OCI-LY7 (cell line): ENCODE measurements around the gene ASB12.
"Not testable (repeated sequence)": the region's sequence is repeated elsewhere in the genome, so short reads cannot be mapped to it uniquely, and the experiment has no call there.

ENCODE experiments used
- EZH2phosphoT487 ChIP-seq: fragments of 200-600 bp; sonication (generic); IDR thresholded peaks from 2 replicates; pipeline ENCODE4 v1.6.1; 2018; ENCODE audit warnings: low read depth, borderline replicate concordance, mild to moderate bottlenecking, mixed run types, antibody characterized with exemption, low read length, moderate library complexity, mixed read lengths
- TF ChIP-seq, protein P1 (sequence below): fragments of 200-600 bp; sonication (generic); conservative IDR thresholded peaks from 2 replicates; pipeline ENCODE4 v1.5.1; 2014; ENCODE audit warnings: mild to moderate bottlenecking, antibody characterized with exemption, low read length, moderate library complexity, mixed read lengths

DNA sequence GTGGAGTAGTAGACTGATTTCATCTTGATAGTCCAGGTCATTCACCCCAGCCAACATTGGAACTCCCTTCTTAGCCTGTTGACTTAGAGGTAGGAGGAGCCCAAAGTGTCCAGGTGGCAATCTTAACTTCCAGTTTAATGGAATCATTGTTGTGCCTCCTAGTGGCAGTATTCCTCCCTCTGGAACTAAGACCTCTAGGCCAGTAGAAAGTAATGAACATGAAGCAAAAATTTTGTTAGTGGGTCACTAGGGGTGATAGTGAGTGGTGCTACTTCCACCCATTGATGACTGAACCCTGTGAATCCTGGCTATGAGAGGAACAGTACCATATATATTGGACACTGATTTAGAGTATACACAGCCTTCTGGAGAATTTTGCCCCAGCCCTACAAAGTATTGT, 16.4 kb downstream of the ASB12 start:
- TF ChIP-seq, protein P1, sequence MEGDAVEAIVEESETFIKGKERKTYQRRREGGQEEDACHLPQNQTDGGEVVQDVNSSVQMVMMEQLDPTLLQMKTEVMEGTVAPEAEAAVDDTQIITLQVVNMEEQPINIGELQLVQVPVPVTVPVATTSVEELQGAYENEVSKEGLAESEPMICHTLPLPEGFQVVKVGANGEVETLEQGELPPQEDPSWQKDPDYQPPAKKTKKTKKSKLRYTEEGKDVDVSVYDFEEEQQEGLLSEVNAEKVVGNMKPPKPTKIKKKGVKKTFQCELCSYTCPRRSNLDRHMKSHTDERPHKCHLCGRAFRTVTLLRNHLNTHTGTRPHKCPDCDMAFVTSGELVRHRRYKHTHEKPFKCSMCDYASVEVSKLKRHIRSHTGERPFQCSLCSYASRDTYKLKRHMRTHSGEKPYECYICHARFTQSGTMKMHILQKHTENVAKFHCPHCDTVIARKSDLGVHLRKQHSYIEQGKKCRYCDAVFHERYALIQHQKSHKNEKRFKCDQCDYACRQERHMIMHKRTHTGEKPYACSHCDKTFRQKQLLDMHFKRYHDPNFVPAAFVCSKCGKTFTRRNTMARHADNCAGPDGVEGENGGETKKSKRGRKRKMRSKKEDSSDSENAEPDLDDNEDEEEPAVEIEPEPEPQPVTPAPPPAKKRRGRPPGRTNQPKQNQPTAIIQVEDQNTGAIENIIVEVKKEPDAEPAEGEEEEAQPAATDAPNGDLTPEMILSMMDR: not testable (repeated sequence)
- not testable (repeated sequence) for TF ChIP-seq EZH2phosphoT487
